HL-60 (cell line): ENCODE data around the gene MMP25.

ENCODE experiments used
- DNase-seq, 2 experiments: peaks; one replicate each; pipeline ENCODE4 v3.0.0-alpha.2; 2010 to 2020; ENCODE audit warnings: low read depth in 1 of 2, low spot score in 1 of 2
- H3K27ac ChIP-seq: fragments of 250-450 bp; sonication (Bioruptor Pico); replicated peaks from 2 replicates; pipeline ENCODE4 v1.5.1; 2020; ENCODE audit warnings: mild to moderate bottlenecking, moderate library complexity
- H3K27me3 ChIP-seq: fragments of 250-450 bp; sonication (Bioruptor Pico); 2 replicates; pipeline ENCODE4 v1.5.1; 2021; ENCODE audit warnings: mild to moderate bottlenecking, moderate library complexity; ENCODE audit not compliant: insufficient read depth, poor library complexity, severe bottlenecking
- H3K4me3 ChIP-seq: replicated peaks from 2 replicates; pipeline ENCODE4 v1.5.1; 2011; ENCODE audit warnings: mild to moderate bottlenecking, control low read depth, low read length; ENCODE audit not compliant: insufficient read depth
- GABPA ChIP-seq: IDR thresholded peaks from 2 replicates; pipeline ENCODE4 v1.6.1; 2012; ENCODE audit warnings: low read depth
- POLR2AphosphoS5 ChIP-seq: IDR thresholded peaks from 2 replicates; pipeline ENCODE4 v1.6.1; 2012; ENCODE audit warnings: low read depth
- REST ChIP-seq: IDR thresholded peaks from 2 replicates; pipeline ENCODE4 v1.6.1; 2012; ENCODE audit warnings: low read depth; ENCODE audit not compliant: insufficient replicate concordance
- SPI1 ChIP-seq: IDR thresholded peaks from 2 replicates; pipeline ENCODE4 v1.6.1; 2012; ENCODE audit warnings: low read depth, mild to moderate bottlenecking, borderline replicate concordance
- TF ChIP-seq, protein P1 (sequence below): IDR thresholded peaks from one replicate; pipeline ENCODE4 v1.5.1; 2011; ENCODE audit warnings: low read length, control low read depth, inconsistent platforms; ENCODE audit not compliant: insufficient read depth

The MMP25 gene

GRCh38 chr16:3035972-3036725, 10.2 kb upstream of the MMP25 start:
- TF ChIP-seq, protein P1, sequence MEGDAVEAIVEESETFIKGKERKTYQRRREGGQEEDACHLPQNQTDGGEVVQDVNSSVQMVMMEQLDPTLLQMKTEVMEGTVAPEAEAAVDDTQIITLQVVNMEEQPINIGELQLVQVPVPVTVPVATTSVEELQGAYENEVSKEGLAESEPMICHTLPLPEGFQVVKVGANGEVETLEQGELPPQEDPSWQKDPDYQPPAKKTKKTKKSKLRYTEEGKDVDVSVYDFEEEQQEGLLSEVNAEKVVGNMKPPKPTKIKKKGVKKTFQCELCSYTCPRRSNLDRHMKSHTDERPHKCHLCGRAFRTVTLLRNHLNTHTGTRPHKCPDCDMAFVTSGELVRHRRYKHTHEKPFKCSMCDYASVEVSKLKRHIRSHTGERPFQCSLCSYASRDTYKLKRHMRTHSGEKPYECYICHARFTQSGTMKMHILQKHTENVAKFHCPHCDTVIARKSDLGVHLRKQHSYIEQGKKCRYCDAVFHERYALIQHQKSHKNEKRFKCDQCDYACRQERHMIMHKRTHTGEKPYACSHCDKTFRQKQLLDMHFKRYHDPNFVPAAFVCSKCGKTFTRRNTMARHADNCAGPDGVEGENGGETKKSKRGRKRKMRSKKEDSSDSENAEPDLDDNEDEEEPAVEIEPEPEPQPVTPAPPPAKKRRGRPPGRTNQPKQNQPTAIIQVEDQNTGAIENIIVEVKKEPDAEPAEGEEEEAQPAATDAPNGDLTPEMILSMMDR = no peak
- TF ChIP-seq POLR2AphosphoS5 (no peak), GABPA (no peak), SPI1 (no peak), REST (no peak)
- Histone ChIP-seq H3K27ac (no peak overlapping the region), H3K4me3 (no peak overlapping the region), H3K27me3 (peaks cover 51% of the 10 kb centered on the region)
- no peak for DNase-seq

GRCh38 chr16:3036726-3037315, 9.5 kb upstream of the MMP25 start, which contains the start of gene BICDL2:
TSS of gene BICDL2 (minus strand) at chr16:3036944. CDS start at chr16:3035496, 1,448 bp downstream.
- Histone ChIP-seq H3K27me3 (peaks cover 51% of the 10 kb centered on the region), H3K4me3 (no peak within 1 kb of the TSS), H3K27ac (no peak within 1 kb of the TSS)
- TF ChIP-seq POLR2AphosphoS5 (no peak), GABPA (no peak), SPI1 (no peak), REST (no peak)
- TF ChIP-seq, protein P1 = no peak
- no peak for DNase-seq

- H3K4me3 ChIP-seq = no peak overlapping the region
- no peak overlapping the region for H3K27ac ChIP-seq
- DNase-seq = peak in 1 of 2 experiments; percentile 50
These were observed 8.1 kb upstream of the MMP25 start for GRCh38 chr16:3038256-3038655.

More at GRCh38 chr16:3038256-3038655, 8.1 kb upstream of the MMP25 start:
- no peak for TF ChIP-seq REST
- no peak for TF ChIP-seq SPI1
- TF ChIP-seq, protein P1 = no peak
- TF ChIP-seq POLR2AphosphoS5 = no peak
- no peak for TF ChIP-seq GABPA
- H3K27me3 ChIP-seq = peaks cover 41% of the 10 kb centered on the region
